GM19328 (cell line): ENCODE measurements around the gene OR2F1.
"Not testable (repeated sequence)": the region's sequence is repeated elsewhere in the genome, so short reads cannot be mapped to it uniquely, and the experiment has no call there.

ENCODE experiments used
- ATAC-seq: cut with Tn5 transposase; IDR thresholded peaks from one replicate; pipeline ENCODE4 v1.9.1; 2021; ENCODE audit warnings: mild to moderate bottlenecking, moderate library complexity; ENCODE audit not compliant: unreplicated experiment

OR2F1 gene

GRCh38 chr7:144006029-144006691 is 51.5 kb downstream of the OR2F1 start:
- ATAC-seq: no peak

- ATAC-seq: no peak
Measured at GRCh38 chr7:144006692-144007042, 52.0 kb downstream of the OR2F1 start.

- ATAC-seq: no peak
Measured at GRCh38 chr7:144009361-144009760, 54.7 kb downstream of the OR2F1 start.

- ATAC-seq: not testable (repeated sequence)
Measured at GRCh38 chr7:144010061-144010460, 55.4 kb downstream of the OR2F1 start.

- ATAC-seq: not testable (repeated sequence)
Measured at GRCh38 chr7:144010821-144011220, 56.2 kb downstream of the OR2F1 start.

- ATAC-seq: no peak
Measured at GRCh38 chr7:144011458-144012230, 57.0 kb downstream of the OR2F1 start.
